ENCODE data around the gene ASB13.

DNA sequence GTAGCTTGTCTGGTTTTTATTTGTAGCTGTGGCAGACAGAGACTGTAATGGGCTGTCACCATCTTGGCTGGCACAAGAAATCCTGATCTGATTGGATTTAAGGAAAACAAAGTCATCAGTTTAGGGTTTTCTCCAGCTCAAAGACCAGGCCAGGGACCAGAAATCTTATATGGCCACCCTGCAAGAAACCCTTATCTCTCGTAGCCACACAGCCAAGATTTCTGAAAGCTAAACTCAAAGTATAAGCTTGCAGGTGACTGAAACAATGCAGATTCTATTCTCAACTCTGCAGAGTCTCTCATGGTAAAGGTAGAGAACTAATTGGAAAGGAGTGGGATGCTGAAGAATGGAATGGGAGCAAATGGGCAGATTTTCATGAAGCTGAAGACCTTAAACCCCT is 3.2 kb upstream of the ASB13 start:
- TF ChIP-seq POLR2AphosphoS5 (IDR thresholded peaks at IDR 0.05; ENCODE audit: low read depth, low read length) (no peak), TCF7L2 (IDR thresholded peaks at IDR 0.05; ENCODE audit: low read depth, low read length) (no peak), EP300 (IDR thresholded peaks at IDR 0.05; ENCODE audit: low read depth in 2 of 2, low read length in 2 of 2) (no peak), EP300 (CRISPR knock-in tag; IDR thresholded peaks at IDR 0.05; ENCODE audit: borderline replicate concordance) (no peak), NFE2L2 (IDR thresholded peaks at IDR 0.05; ENCODE audit: low read length) (no peak), PCBP1 (IDR thresholded peaks at IDR 0.05; ENCODE audit: borderline replicate concordance, low read depth, low read length) (no peak), ZBTB1 (CRISPR knock-in tag; IDR thresholded peaks at IDR 0.05; ENCODE audit: borderline replicate concordance) (no peak)
- TF ChIP-seq, protein P1, sequence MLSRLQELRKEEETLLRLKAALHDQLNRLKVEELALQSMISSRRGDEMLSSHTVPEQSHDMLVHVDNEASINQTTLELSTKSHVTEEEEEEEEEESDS (CRISPR knock-in tag; IDR thresholded peaks at IDR 0.05; ENCODE audit: borderline replicate concordance): no peak
- TF ChIP-seq, protein P2, sequence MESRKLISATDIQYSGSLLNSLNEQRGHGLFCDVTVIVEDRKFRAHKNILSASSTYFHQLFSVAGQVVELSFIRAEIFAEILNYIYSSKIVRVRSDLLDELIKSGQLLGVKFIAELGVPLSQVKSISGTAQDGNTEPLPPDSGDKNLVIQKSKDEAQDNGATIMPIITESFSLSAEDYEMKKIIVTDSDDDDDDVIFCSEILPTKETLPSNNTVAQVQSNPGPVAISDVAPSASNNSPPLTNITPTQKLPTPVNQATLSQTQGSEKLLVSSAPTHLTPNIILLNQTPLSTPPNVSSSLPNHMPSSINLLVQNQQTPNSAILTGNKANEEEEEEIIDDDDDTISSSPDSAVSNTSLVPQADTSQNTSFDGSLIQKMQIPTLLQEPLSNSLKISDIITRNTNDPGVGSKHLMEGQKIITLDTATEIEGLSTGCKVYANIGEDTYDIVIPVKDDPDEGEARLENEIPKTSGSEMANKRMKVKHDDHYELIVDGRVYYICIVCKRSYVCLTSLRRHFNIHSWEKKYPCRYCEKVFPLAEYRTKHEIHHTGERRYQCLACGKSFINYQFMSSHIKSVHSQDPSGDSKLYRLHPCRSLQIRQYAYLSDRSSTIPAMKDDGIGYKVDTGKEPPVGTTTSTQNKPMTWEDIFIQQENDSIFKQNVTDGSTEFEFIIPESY (CRISPR knock-in tag; IDR thresholded peaks at IDR 0.05): no peak
- TF ChIP-seq, protein P3, sequence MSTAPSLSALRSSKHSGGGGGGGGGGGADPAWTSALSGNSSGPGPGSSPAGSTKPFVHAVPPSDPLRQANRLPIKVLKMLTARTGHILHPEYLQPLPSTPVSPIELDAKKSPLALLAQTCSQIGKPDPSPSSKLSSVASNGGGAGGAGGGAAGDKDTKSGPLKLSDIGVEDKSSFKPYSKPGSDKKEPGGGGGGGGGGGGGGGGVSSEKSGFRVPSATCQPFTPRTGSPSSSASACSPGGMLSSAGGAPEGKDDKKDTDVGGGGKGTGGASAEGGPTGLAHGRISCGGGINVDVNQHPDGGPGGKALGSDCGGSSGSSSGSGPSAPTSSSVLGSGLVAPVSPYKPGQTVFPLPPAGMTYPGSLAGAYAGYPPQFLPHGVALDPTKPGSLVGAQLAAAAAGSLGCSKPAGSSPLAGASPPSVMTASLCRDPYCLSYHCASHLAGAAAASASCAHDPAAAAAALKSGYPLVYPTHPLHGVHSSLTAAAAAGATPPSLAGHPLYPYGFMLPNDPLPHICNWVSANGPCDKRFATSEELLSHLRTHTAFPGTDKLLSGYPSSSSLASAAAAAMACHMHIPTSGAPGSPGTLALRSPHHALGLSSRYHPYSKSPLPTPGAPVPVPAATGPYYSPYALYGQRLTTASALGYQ (CRISPR knock-in tag; IDR thresholded peaks at IDR 0.05): no peak
